ENCODE data around the gene KCNH2.
"Not testable (repeated sequence)": the region's sequence is repeated elsewhere in the genome, so short reads cannot be mapped to it uniquely, and the experiment has no call there.

Gene KCNH2, protein sequence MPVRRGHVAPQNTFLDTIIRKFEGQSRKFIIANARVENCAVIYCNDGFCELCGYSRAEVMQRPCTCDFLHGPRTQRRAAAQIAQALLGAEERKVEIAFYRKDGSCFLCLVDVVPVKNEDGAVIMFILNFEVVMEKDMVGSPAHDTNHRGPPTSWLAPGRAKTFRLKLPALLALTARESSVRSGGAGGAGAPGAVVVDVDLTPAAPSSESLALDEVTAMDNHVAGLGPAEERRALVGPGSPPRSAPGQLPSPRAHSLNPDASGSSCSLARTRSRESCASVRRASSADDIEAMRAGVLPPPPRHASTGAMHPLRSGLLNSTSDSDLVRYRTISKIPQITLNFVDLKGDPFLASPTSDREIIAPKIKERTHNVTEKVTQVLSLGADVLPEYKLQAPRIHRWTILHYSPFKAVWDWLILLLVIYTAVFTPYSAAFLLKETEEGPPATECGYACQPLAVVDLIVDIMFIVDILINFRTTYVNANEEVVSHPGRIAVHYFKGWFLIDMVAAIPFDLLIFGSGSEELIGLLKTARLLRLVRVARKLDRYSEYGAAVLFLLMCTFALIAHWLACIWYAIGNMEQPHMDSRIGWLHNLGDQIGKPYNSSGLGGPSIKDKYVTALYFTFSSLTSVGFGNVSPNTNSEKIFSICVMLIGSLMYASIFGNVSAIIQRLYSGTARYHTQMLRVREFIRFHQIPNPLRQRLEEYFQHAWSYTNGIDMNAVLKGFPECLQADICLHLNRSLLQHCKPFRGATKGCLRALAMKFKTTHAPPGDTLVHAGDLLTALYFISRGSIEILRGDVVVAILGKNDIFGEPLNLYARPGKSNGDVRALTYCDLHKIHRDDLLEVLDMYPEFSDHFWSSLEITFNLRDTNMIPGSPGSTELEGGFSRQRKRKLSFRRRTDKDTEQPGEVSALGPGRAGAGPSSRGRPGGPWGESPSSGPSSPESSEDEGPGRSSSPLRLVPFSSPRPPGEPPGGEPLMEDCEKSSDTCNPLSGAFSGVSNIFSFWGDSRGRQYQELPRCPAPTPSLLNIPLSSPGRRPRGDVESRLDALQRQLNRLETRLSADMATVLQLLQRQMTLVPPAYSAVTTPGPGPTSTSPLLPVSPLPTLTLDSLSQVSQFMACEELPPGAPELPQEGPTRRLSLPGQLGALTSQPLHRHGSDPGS

GRCh38 chr7:150978126-150978789, at the start of gene KCNH2:
Gene KCNH2, minus strand, starts transcription at chr7:150978321. Its CDS starts 408 bp downstream, at chr7:150977913.
- no peak for DNase-seq (ENCODE audit: extremely low spot score, insufficient read length, low read depth)
- no peak for FAIRE-seq

GRCh38 chr7:151027728-151028130, 49.6 kb upstream of the KCNH2 start:
- not testable (repeated sequence) for FAIRE-seq; DNase-seq (ENCODE audit: extremely low spot score, insufficient read length, low read depth)

- not testable (repeated sequence) for DNase-seq (ENCODE audit: extremely low spot score, insufficient read length, low read depth); FAIRE-seq
Measured at GRCh38 chr7:151026771-151027727, 48.9 kb upstream of the KCNH2 start.

DNA sequence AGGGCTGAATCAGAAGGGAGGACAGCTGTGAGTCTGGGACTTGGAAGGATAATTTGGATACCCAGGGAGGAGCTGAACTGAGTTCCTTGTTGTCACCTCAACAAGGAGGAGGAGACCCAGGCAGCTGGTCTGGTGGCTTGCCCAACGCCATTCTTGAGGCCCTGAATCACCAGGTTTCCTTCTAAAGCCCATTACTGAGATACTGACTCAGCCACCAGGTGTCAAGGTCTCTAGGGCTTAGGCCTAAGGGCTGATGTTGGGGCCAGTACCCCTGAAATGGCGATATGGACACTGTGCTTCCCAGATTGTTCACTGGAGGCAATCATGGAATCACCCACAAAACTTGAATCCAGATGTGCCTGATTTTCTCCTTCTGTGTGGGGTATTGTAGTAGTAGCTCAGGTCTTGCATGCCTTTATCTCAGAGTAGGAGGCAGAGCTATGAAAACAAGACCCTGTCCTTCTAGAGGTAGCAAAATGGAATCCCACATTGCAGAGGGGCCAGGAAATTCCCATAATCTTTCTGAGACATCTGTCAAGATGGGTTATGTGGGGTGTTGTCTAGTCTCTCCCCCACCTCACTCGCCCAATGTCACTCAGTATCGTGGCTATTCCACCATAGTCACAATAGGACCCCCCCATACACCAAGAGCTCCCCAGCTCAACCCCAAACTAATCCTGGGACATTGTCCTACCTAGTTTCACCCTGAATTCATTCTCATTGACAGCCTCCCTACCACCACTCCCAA, 48.0 kb upstream of the KCNH2 start:
- FAIRE-seq (no peak), DNase-seq (ENCODE audit: extremely low spot score, insufficient read length, low read depth) (no peak)

DNA sequence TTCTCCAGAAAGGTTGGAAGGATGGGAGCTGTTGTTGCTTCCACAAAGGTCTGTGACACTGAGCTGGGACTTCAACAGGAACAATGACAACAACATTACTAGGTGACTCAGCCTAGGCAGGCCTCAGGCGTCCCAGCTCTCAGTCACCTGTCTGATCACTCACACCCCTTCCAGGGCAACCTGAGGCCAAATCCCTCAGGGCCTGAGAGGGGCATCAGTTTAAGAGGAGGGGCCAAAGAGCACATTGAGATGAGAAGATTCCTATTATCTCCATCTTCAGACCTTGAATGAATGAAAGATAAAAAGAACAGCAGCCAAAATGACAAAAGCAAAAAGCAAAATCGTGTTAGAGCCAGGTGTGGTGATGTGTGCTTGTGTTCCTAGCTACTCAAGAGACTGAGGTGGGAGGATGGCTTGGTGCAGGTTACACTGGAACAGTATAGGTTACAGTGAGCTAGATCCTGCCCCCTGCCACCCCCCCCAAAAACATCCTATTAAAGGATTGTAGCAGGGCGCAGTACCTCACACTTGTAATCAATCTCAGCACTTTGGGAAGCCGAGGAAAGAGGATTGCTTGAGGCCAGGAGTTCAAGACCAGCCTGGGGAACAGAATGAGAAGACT, 46.4 kb upstream of the KCNH2 start, which contains the start of gene ATG9B:
Gene ATG9B (minus strand): TSS at position 60 of the 622 bp plus-strand sequence. CDS start 71 bp downstream, outside the sequence.
- FAIRE-seq = no peak
- no peak for DNase-seq (ENCODE audit: extremely low spot score, insufficient read length, low read depth)

DNA sequence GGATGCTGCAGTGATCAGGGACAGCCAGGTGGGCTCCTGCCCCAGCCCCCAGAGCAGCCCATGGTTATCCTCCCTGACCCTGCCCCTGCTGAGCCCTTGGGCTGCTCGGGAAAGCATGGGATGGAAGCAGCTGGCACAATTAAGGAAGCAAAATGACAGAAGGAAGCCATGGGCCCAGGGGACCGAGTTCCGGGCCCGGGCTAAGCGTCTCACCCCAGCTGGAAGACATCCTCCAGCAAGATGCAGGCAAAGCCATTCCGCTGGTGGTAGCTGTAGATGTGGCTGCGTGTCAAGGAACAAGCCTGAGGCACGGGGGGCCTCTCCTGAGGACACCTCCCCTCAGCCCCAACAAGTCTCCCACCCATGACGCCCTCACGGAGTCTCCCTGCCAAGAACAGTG, 45.1 kb upstream of the KCNH2 start:
- FAIRE-seq (no peak), DNase-seq (ENCODE audit: extremely low spot score, insufficient read length, low read depth) (no peak)

DNA sequence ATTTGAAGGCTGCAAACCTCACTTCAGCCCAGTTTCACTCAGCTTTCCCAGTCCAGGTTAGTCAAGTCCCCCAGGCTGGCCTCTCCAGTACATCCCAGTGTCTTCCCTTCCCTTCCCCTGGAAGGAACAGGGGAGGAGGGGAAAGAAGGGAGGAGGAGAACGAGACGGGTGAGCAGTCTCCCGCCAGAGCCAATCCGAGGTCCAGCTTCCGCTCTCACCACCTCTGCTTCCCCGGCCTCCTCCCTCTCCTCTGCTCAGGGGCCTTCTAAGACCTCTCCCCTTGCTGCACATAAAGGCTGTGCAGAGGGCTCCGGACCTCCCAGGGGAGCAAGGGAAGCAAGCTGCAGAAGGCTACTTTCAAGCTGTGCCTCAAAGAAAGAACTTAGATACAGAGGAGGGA, 42.1 kb upstream of the KCNH2 start:
- DNase-seq (ENCODE audit: extremely low spot score, insufficient read length, low read depth) (no peak), FAIRE-seq (no peak)

DNA sequence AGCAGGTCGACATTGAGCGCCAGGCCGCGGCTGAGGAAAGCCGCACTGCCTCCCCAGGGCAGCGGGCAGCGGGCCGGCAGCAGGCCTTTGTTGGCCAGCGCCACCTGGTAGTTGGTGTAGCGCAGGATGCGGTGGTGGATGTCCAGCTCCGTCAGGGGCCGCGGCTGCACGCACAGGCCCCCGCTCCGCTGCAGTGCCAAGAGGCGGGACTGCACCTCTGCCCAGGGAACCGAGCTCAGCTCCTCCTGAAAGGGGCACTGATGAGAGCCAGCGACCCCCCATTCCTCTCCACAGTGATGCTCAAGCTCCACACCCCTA, 41.0 kb upstream of the KCNH2 start:
- no peak for FAIRE-seq
- DNase-seq (ENCODE audit: extremely low spot score, insufficient read length, low read depth) = no peak

GRCh38 chr7:151018421-151019129, 40.5 kb upstream of the KCNH2 start:
- FAIRE-seq = no peak
- DNase-seq (ENCODE audit: extremely low spot score, insufficient read length, low read depth) = no peak

GRCh38 chr7:151017953-151018420, 39.9 kb upstream of the KCNH2 start:
- peak; percentile 46 for DNase-seq (ENCODE audit: extremely low spot score, insufficient read length, low read depth)
- no peak for FAIRE-seq

DNA sequence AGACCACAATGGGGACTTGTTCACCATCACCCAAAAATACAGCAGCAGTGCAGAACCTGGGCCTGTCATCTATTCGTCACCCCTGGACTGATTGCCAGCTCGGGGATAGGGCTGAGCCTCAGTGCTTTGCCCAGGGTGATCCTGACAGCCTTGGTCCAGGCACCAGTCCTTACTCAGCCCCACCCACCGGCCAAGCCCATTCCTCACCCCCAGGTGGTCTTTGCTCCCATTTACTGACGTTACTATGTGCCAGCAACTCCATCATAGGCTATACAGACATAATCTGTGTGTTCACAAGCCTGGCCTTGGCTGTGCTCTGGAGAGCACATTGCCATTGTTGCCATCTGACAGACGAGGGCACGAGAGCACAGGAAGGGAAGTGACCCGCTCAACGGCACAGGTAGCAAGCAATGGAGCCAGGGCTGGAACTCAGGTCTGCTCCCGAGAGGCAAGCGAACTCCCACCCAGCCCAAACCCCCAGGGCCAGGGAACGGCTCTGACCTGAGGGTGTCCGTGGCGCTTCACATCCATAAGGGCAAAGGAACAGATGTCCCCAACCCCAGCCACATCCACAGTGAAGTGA, 39.3 kb upstream of the KCNH2 start:
- DNase-seq (ENCODE audit: extremely low spot score, insufficient read length, low read depth) (no peak), FAIRE-seq (no peak)

DNA sequence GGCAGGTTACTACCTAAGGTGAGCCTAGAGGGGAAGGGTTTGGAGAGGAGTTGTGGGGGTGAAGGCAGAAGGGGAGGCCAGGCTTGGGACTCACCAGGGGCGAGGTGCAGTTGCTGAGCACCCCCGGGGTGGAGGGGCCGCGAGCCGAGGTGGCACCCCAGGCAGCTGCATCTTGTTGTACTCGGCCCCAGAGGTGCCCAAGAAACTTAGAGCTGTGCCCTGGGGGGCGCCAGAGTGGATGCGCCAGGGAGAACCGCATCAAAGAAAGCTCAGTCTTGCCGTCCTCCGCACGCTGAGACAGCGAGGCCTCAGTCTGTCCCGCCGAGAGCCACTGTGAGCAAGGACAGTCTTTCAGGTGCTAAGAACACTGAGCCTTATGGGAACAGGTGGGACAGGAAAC, 38.8 kb upstream of the KCNH2 start:
- no peak for FAIRE-seq
- no peak for DNase-seq (ENCODE audit: extremely low spot score, insufficient read length, low read depth)

GRCh38 chr7:151016505-151016904, 38.4 kb upstream of the KCNH2 start:
- no peak for FAIRE-seq
- DNase-seq (ENCODE audit: extremely low spot score, insufficient read length, low read depth) = no peak

DNA sequence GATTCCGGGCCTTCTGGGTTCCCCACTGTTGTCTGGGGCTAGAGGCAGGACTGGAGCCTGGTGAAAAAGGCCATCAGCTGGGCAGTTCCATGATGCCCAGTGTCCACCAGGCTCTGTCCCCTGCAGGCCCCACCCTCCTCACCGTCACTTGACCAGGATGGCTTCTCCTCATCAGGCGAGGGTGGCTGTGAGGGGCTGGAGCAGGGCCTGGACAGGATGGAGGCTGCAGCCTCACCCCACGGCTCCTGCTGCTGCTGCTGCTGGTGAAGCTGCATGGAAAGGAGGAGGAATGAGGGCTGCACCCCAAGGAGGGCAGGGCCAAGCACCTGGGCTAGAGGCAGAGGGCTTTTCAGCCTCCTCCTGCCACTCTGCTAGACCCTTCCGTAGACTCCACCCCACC, 37.8 kb upstream of the KCNH2 start:
- no peak for FAIRE-seq
- DNase-seq (ENCODE audit: extremely low spot score, insufficient read length, low read depth) = no peak

- DNase-seq (ENCODE audit: extremely low spot score, insufficient read length, low read depth) (no peak), FAIRE-seq (no peak)
Measured at GRCh38 chr7:151014950-151015349, 36.8 kb upstream of the KCNH2 start.

DNA sequence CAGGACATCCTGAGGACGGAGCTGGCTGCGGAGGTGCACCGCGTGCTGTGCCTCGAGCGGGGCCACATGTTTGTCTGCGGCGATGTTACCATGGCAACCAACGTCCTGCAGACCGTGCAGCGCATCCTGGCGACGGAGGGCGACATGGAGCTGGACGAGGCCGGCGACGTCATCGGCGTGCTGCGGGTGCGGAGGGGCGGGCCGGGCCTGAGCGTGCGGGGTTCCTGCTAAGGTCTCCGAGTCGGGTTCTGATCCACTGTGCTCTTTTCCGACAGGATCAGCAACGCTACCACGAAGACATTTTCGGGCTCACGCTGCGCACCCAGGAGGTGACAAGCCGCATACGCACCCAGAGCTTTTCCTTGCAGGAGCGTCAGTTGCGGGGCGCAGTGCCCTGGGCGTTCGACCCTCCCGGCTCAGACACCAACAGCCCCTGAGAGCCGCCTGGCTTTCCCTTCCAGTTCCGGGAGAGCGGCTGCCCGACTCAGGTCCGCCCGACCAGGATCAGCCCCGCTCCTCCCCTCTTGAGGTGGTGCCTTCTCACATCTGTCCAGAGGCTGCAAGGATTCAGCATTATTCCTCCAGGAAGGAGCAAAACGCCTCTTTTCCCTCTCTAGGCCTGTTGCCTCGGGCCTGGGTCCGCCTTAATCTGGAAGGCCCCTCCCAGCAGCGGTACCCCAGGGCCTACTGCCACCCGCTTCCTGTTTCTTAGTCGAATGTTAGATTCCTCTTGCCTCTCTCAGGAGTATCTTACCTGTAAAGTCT, 35.8 kb upstream of the KCNH2 start:
- peak; percentile 56 for DNase-seq (ENCODE audit: extremely low spot score, insufficient read length, low read depth)
- peak; percentile 76 for FAIRE-seq

All from GM18507 (cell line).